Endothelial cell of umbilical vein (primary cell): ENCODE measurements around the gene ST6GALNAC6. TPM values are rescaled to one million over a fixed set of nuclear protein-coding genes. Genes with fewer than 3 reads are reported as not detected.

Experiments
- BruUV-seq: library from RNA; stranded (reverse); fragments of 400-500 nt; replicated peaks from 2 replicates; lab custom pipeline; 2021; lab: Mats Ljungman, UMichigan
- CTCF ChIA-PET: fragments of 300-600, 350-600 bp; sonication (Branson Sonifier 250); formaldehyde crosslinking; loops from one replicate; lab custom pipeline; 2021; ENCODE audit warnings: antibody characterized with exemption, inconsistent platforms; lab: Charles Lee
- POLR2A ChIA-PET: fragments of 300-600, 350-600 bp; sonication (Branson Sonifier 250); formaldehyde crosslinking; loops from one replicate; lab custom pipeline; 2021; ENCODE audit warnings: antibody characterized with exemption, inconsistent platforms; lab: Charles Lee
- DNase-seq: peaks from one replicate; pipeline ENCODE4 v3.0.0-alpha.2; 2011; ENCODE audit warnings: low read depth, low spot score
- FAIRE-seq: peaks from 2 replicates; lab custom pipeline; 2011; peaks lifted over from hg19 to GRCh38; lab: Jason Lieb, UNC
- H2AFZ ChIP-seq: 2 replicates; pipeline ENCODE4 v1.6.0; 2012; ENCODE audit warnings: low read depth, low read length, control low read depth, inconsistent platforms
- H3K27ac ChIP-seq: 2 replicates; pipeline ENCODE4 v1.5.1; 2011; ENCODE audit warnings: low read depth, mild to moderate bottlenecking, control low read depth, low read length, moderate library complexity; ENCODE audit not compliant: insufficient read depth
- H3K27me3 ChIP-seq, 2 experiments: 2 replicates each; pipeline versions ENCODE4 v1.6.0 to v1.6.1; 2011; ENCODE audit warnings: low read length in 2 of 2, mixed read lengths in 1 of 2; ENCODE audit not compliant: control insufficient read depth in 2 of 2, insufficient read depth in 2 of 2
- H3K36me3 ChIP-seq, 2 experiments: 2 replicates in 1 of 2; 3 replicates in 1 of 2; pipeline ENCODE4 v1.5.1; 2011; ENCODE audit warnings: low read length in 2 of 2, mild to moderate bottlenecking in 1 of 2, moderate library complexity in 1 of 2; ENCODE audit not compliant: control insufficient read depth in 2 of 2, insufficient read depth in 2 of 2; ENCODE audit errors: extremely low read depth in 1 of 2
- H3K4me1 ChIP-seq: 3 replicates; pipeline ENCODE4 v1.5.1; 2011; ENCODE audit warnings: mild to moderate bottlenecking, low read length; ENCODE audit not compliant: control insufficient read depth, insufficient read depth; ENCODE audit errors: extremely low read depth
- H3K4me2 ChIP-seq: 2 replicates; pipeline ENCODE4 v1.6.1; 2011; ENCODE audit warnings: low read length, control low read depth, mixed read lengths; ENCODE audit not compliant: insufficient read depth
- H3K4me3 ChIP-seq, 3 experiments: fragments of 200-600 bp in 1 of 3; sonication (generic), shearing (Covaris generic) in 1 of 3; replicated peaks in 1 of 3; 2 replicates each; pipeline ENCODE4 v1.5.1; 2011 to 2016; ENCODE audit warnings: control low read depth in 3 of 3, low read length in 3 of 3, mild to moderate bottlenecking in 2 of 3, inconsistent platforms in 1 of 3, low read depth in 1 of 3, moderate library complexity in 1 of 3; ENCODE audit not compliant: insufficient read depth in 1 of 3
- H3K79me2 ChIP-seq: 2 replicates; pipeline ENCODE4 v1.6.0; 2012; ENCODE audit warnings: low read length, inconsistent platforms; ENCODE audit not compliant: control insufficient read depth, insufficient read depth
- H3K9ac ChIP-seq: replicated peaks from 2 replicates; pipeline ENCODE3; 2011; ENCODE audit warnings: low read length, control low read depth; ENCODE audit not compliant: insufficient read depth; ENCODE audit errors: extremely low read depth
- H3K9me1 ChIP-seq: replicated peaks from 3 replicates; pipeline ENCODE4 v1.6.0; 2011; ENCODE audit warnings: mild to moderate bottlenecking, low read length; ENCODE audit not compliant: control insufficient read depth, insufficient read depth; ENCODE audit errors: extremely low read depth
- H3K9me3 ChIP-seq: replicated peaks from 2 replicates; pipeline ENCODE4 v1.5.1; 2012; ENCODE audit warnings: low read length, inconsistent platforms; ENCODE audit not compliant: control insufficient read depth, insufficient read depth
- H4K20me1 ChIP-seq: replicated peaks from 2 replicates; pipeline ENCODE3; 2011; ENCODE audit warnings: mild to moderate bottlenecking, low read length; ENCODE audit not compliant: control insufficient read depth, insufficient read depth; ENCODE audit errors: extremely low read depth
- CTCF ChIP-seq, 2 donors: IDR thresholded peaks; 1 replicate in 1 of 2; 2 replicates in 1 of 2; pipeline ENCODE4 v1.5.1; 2011; ENCODE audit warnings: low read length in 2 of 2, mild to moderate bottlenecking in 2 of 2, moderate library complexity in 2 of 2, control low read depth in 1 of 2, inconsistent platforms in 1 of 2, low read depth in 1 of 2; ENCODE audit not compliant: insufficient read depth in 1 of 2; ENCODE audit errors: extremely low read depth in 1 of 2
- EZH2 ChIP-seq: IDR thresholded peaks from 2 replicates; pipeline ENCODE4 v1.6.1; 2012; ENCODE audit warnings: borderline replicate concordance, low read depth, mild to moderate bottlenecking, moderate library complexity, low read length, inconsistent platforms; ENCODE audit not compliant: severe bottlenecking
- FOS ChIP-seq: IDR thresholded peaks from 2 replicates; pipeline ENCODE4 v1.6.1; 2011; ENCODE audit warnings: mild to moderate bottlenecking, low read length, moderate library complexity, borderline replicate concordance; ENCODE audit not compliant: insufficient read depth
- GATA2 ChIP-seq: IDR thresholded peaks from 2 replicates; pipeline ENCODE4 v1.7.0; 2011; ENCODE audit warnings: low read depth, mild to moderate bottlenecking, moderate library complexity, mixed read lengths, low read length; ENCODE audit not compliant: insufficient read length, insufficient read depth
- JUN ChIP-seq: IDR thresholded peaks from 2 replicates; pipeline ENCODE4 v1.6.1; 2011; ENCODE audit warnings: borderline replicate concordance, low read depth; ENCODE audit not compliant: insufficient read length, insufficient read depth
- MAX ChIP-seq: IDR thresholded peaks from 2 replicates; pipeline ENCODE4 v1.6.1; 2011; ENCODE audit not compliant: insufficient read depth, insufficient read length
- MYC ChIP-seq: IDR thresholded peaks from one replicate; pipeline ENCODE4 v1.6.1; 2011; ENCODE audit warnings: mild to moderate bottlenecking, low read depth, low read length
- POLR2A ChIP-seq: IDR thresholded peaks from 2 replicates; pipeline ENCODE4 v1.6.1; 2012; ENCODE audit warnings: low read depth, mild to moderate bottlenecking, control low read depth, low read length
- POLR2AphosphoS5 ChIP-seq: IDR thresholded peaks from 2 replicates; pipeline ENCODE4 v1.6.1; 2012; ENCODE audit warnings: low read depth, mild to moderate bottlenecking, control low read depth, low read length, moderate library complexity; ENCODE audit not compliant: insufficient read depth
- dilution Hi-C: fragments of 300-500 bp; cut with MboI; formaldehyde crosslinking; loops from one replicate; pipeline ENCODE4 v1.15.0; 2019; ENCODE audit warnings: low sequenced_read_pairs; ENCODE audit not compliant: extremely low pct_ligation_motif_present
- intact Hi-C: fragments of 100-400 bp; cut with micrococcal nuclease; formaldehyde crosslinking; loops from one replicate; pipeline ENCODE4 v1.10.0; 2022
- polyA plus RNA-seq, 4 experiments: library from polyadenylated mRNA; depleted of rRNA in 3 of 4; stranded (reverse) in 3 of 4; unstranded in 1 of 4; fragments of >200 nt; gene quantifications; 2 replicates each; pipeline versions ENCODE4 v1.2.1 to v1.2.3, GENCODE V29; 2011 to 2012; ENCODE audit warnings: missing spikeins in 1 of 4
- total RNA-seq: library from RNA; stranded (reverse); gene quantifications from 2 replicates; pipeline ENCODE4 v1.2.3, GENCODE V29; 2021

The ST6GALNAC6 gene
- total and polyA plus RNA-seq, 2 donors (not counting 3 experiments of a cell fraction or from before 2014, with no cell fraction given): 43.0 to 78.9 TPM

DNA sequence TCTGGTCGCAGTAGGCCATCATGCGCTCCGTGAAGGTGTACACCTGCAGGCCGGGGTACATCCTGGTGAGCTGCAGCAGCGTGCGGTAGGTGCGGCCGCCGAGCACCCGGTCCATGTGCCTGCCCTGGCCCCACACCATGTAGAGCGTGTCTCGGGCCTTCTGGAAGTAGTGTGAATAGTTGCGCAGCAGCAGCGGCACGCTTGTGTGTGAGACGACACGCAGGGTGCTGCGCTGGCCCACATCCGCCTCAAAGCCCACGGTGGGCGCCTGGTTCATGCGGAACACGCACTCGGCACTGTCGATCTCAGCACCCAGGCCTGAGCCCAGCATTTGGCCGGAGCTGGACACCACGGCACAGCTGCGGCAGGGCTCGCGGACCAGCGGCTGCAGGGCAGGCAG, 12.9 kb upstream of the ST6GALNAC6 start:
- Histone ChIP-seq H3K27me3 (no peaks in the 10 kb centered on the region), H3K4me1 (peaks cover 19% of the 10 kb centered on the region), H3K9me1 (no peaks in the 10 kb centered on the region), H3K27ac (no peak overlapping the region), H3K36me3 (peaks cover 0 to 24% of the 10 kb centered on the region in 2 experiments), H4K20me1 (no peaks in the 10 kb centered on the region), H3K9me3 (no peaks in the 10 kb centered on the region), H3K4me2 (no peak overlapping the region), H3K4me3 (no peak overlapping the region), H3K79me2 (peaks cover 12% of the 10 kb centered on the region), H3K9ac (no peak overlapping the region), H2AFZ (no peak overlapping the region)
- DNase-seq: no peak
- no peak for FAIRE-seq
- dilution Hi-C loops: no loop called here
- no TSS peak for BruUV-seq
- CTCF ChIA-PET: interaction anchor here (0.6 to 1.2 kb wide), 3 partner anchors 45 to 178 kb away, joined by 3 read pairs; partner anchors contain the start of gene TOR2A
- POLR2A ChIA-PET: no interaction called here
- no peak for TF ChIP-seq POLR2AphosphoS5
- TF ChIP-seq EZH2: no peak
- TF ChIP-seq MAX: no peak
- TF ChIP-seq MYC: no peak
- no peak for TF ChIP-seq GATA2
- no peak for TF ChIP-seq JUN
- TF ChIP-seq FOS: no peak
- TF ChIP-seq POLR2A: no peak
- TF ChIP-seq CTCF (IDR thresholded peaks at IDR 0.05; ENCODE audit: extremely low read depth in 1 of 2, insufficient read depth in 1 of 2, low read depth in 1 of 2, low read length in 2 of 2): no peak
- intact Hi-C loops: loop anchor here (10.0 kb wide), 1 partner anchor 387 kb away; no protein-coding TSS in a partner anchor
